K562 (cell line): ENCODE data around the gene MRPS10. TPM values are rescaled to one million over a fixed set of nuclear protein-coding genes. Genes with fewer than 3 reads are reported as not detected.

Experiments used
- ATAC-seq: fragments of 200-7000 bp; cut with Tn5 transposase; 3 replicates; pipeline ENCODE4 v1.9.1; 2020; ENCODE audit warnings: moderate library complexity
- BruUV-seq: library from RNA; stranded (reverse); fragments of 400-500 nt; replicated peaks from 2 replicates; lab custom pipeline; 2021; lab: Mats Ljungman, UMichigan
- CTCF ChIA-PET: fragments of 300-600 bp; formaldehyde crosslinking; extraction: SDS; loops from one replicate; lab custom pipeline; 2021; ENCODE audit warnings: low intra/inter-chr PET ratio; lab: Yijun Ruan, JAX
- POLR2A ChIA-PET: fragments of 300-600, 350-650 bp; sonication (Branson Sonifier 250); formaldehyde crosslinking; extraction: SDS; loops from one replicate; lab custom pipeline; 2021; ENCODE audit warnings: antibody characterized with exemption, inconsistent platforms; lab: Yijun Ruan, JAX
- DNase-seq, 4 experiments: peaks; one replicate each; pipeline versions ENCODE4 v3.0.0 to v3.0.0-alpha.2; 2011 to 2018; ENCODE audit warnings: low spot score in 3 of 4, mixed read lengths in 3 of 4; ENCODE audit errors: extremely low read depth in 1 of 4
- FAIRE-seq: peaks from 2 replicates; lab custom pipeline; 2011; peaks lifted over from hg19 to GRCh38; lab: Jason Lieb, UNC
- H2AFZ ChIP-seq: 2 replicates; pipeline ENCODE4 v1.6.0; 2011; ENCODE audit warnings: low read depth, low read length, control low read depth, inconsistent platforms
- H3K27ac ChIP-seq: fragments of 200-600 bp; 3 replicates; pipeline ENCODE4 v1.8.0; 2011; ENCODE audit warnings: low read depth, mild to moderate bottlenecking, control low read depth, inconsistent platforms, low read length, moderate library complexity, mixed read lengths; ENCODE audit errors: extremely low read depth
- H3K27me3 ChIP-seq, 2 experiments: fragments of 300-600 bp in 1 of 2; 2 replicates in 1 of 2; 3 replicates in 1 of 2; pipeline versions ENCODE4 v1.6.0 to v1.8.0; 2011; ENCODE audit warnings: inconsistent platforms in 2 of 2, low read length in 2 of 2, mild to moderate bottlenecking in 1 of 2, mixed read lengths in 1 of 2, moderate library complexity in 1 of 2; ENCODE audit not compliant: control insufficient read depth in 2 of 2, insufficient read depth in 2 of 2
- H3K36me3 ChIP-seq: fragments of 300-600 bp; 3 replicates; pipeline ENCODE4 v1.8.0; 2011; ENCODE audit warnings: mild to moderate bottlenecking, low read length, inconsistent platforms; ENCODE audit not compliant: control insufficient read depth, insufficient read depth
- H3K4me1 ChIP-seq, 2 experiments: fragments of 200-600 bp in 1 of 2; replicated peaks in 1 of 2; 2 replicates in 1 of 2; 3 replicates in 1 of 2; pipeline versions ENCODE4 v1.5.1 to v1.8.0; 2011; ENCODE audit warnings: inconsistent platforms in 2 of 2, low read length in 2 of 2, mild to moderate bottlenecking in 1 of 2, mixed read lengths in 1 of 2, moderate library complexity in 1 of 2; ENCODE audit not compliant: control insufficient read depth in 2 of 2, insufficient read depth in 2 of 2
- H3K4me2 ChIP-seq: 2 replicates; pipeline ENCODE4 v1.6.1; 2011; ENCODE audit warnings: low read length, control low read depth, inconsistent platforms, mixed read lengths; ENCODE audit not compliant: insufficient read depth
- H3K4me3 ChIP-seq: fragments of 200-600 bp; sonication (generic), shearing (Covaris generic); 2 replicates; pipeline ENCODE4 v1.5.1; 2016; ENCODE audit warnings: control low read depth, inconsistent platforms
- H3K79me2 ChIP-seq: fragments of 200-600 bp; 3 replicates; pipeline ENCODE4 v1.8.0; 2011; ENCODE audit warnings: low read length, inconsistent platforms; ENCODE audit not compliant: control insufficient read depth, insufficient read depth
- H3K9ac ChIP-seq, 2 experiments: 2 replicates each; pipeline versions ENCODE4 v1.6.0 to v1.6.1; 2011; ENCODE audit warnings: low read depth in 2 of 2, low read length in 2 of 2, control low read depth in 1 of 2, inconsistent platforms in 1 of 2, mild to moderate bottlenecking in 1 of 2, mixed read lengths in 1 of 2; ENCODE audit not compliant: insufficient read depth in 1 of 2
- H3K9me1 ChIP-seq: one replicate; pipeline ENCODE4 v1.6.0; 2011; ENCODE audit warnings: inconsistent platforms, mild to moderate bottlenecking, low read length, moderate library complexity; ENCODE audit not compliant: control insufficient read depth, insufficient read depth
- H3K9me3 ChIP-seq: replicated peaks from 2 replicates; pipeline ENCODE4 v1.5.1; 2011; ENCODE audit warnings: low read depth, low read length, inconsistent platforms; ENCODE audit not compliant: control insufficient read depth, insufficient read depth
- H4K20me1 ChIP-seq: replicated peaks from 2 replicates; pipeline ENCODE4 v1.6.1; 2011; ENCODE audit warnings: low read length, inconsistent platforms, mixed read lengths; ENCODE audit not compliant: control insufficient read depth, insufficient read depth
- BDP1 ChIP-seq: IDR thresholded peaks from 3 replicates; pipeline ENCODE4 v1.6.1; 2011; ENCODE audit not compliant: insufficient read length, insufficient read depth
- POLR2AphosphoS2 ChIP-seq: IDR thresholded peaks from 2 replicates; pipeline ENCODE4 v1.6.1; 2012; ENCODE audit warnings: low read length, improper control_type of control experiment
- TFE3 ChIP-seq: fragments of 450-650 bp; formaldehyde crosslinking; IDR thresholded peaks from 2 replicates; pipeline ENCODE4 v1.4.0; 2020; ENCODE audit warnings: mild to moderate bottlenecking, mixed read lengths
- ZNF212 ChIP-seq: fragments of 450-650 bp; formaldehyde crosslinking; IDR thresholded peaks from 2 replicates; pipeline ENCODE4 v1.4.0; 2020; ENCODE audit warnings: mild to moderate bottlenecking
- ZNF589 ChIP-seq: fragments of 200-800 bp; sonication (Bioruptor generic); IDR thresholded peaks from 2 replicates; pipeline ENCODE4 v1.6.1; 2016; ENCODE audit warnings: low read depth, missing genetic modification characterization, missing compliant biosample characterization
- WGBS: fragments of 100-300 bp; shearing (Covaris generic); methylation state at CpG from one replicate; pipeline ENCODE4 v1.1.6; 2016; ENCODE audit warnings: low coverage, mixed read lengths; ENCODE audit not compliant: insufficient coverage; ENCODE audit errors: missing lambda C conversion rate; 5-methylcytosine and 5-hydroxymethylcytosine counted together
- in situ Hi-C: fragments of 300-500 bp; cut with MboI; formaldehyde crosslinking; loops from 4 replicates; pipeline ENCODE4 v1.15.0; 2018; ENCODE audit warnings: inconsistent platforms, mixed read lengths
- intact Hi-C: fragments of 100-400 bp; cut with micrococcal nuclease; formaldehyde crosslinking; loops from 2 replicates; pipeline ENCODE4 v1.14.2; 2022
- polyA plus RNA-seq, 8 experiments: library from polyadenylated mRNA; depleted of rRNA in 4 of 8; stranded (reverse) in 5 of 8; unstranded in 3 of 8; fragments of >200 nt; fragmentation: Nextera tagmentation in 2 of 8; fragmentation: Illumina TruSeq in 1 of 8; extraction: Ambion mirVana in 2 of 8; extraction: Trizol in 1 of 8; gene quantifications; 2 replicates each; pipeline versions ENCODE4 v1.2.1 to v1.2.3, GENCODE V29; 2011 to 2014; ENCODE audit warnings: inconsistent platforms in 1 of 8, missing spikeins in 1 of 8
- total RNA-seq, 7 experiments: library from RNA; depleted of rRNA in 6 of 7; stranded (reverse); fragments of >200 nt in 6 of 7; fragmentation: Illumina TruSeq in 2 of 7; extraction: Trizol in 2 of 7; gene quantifications; 2 replicates each; pipeline versions ENCODE4 v1.2.1 to v1.2.3, GENCODE V29; 2011 to 2021; ENCODE audit warnings: low replicate concordance in 1 of 7
- TF ChIP-seq, protein P1 (sequence below): fragments of 450-650 bp; IDR thresholded peaks from 2 replicates; pipeline ENCODE4 v1.6.1; 2016
- TF ChIP-seq, protein P2 (sequence below): sonication (generic); formaldehyde crosslinking; IDR thresholded peaks from 2 replicates; pipeline ENCODE4 v1.8.1; 2023; ENCODE audit warnings: mild to moderate bottlenecking, missing genetic modification reagents

MRPS10 gene
- total and polyA plus RNA-seq, 9 of the 15 experiments (the other 6 are each of a cell fraction or from before 2014, with no cell fraction given) = 48.6 to 166 (median 93.7) TPM

- H2AFZ ChIP-seq = no peak overlapping the region
- TF ChIP-seq POLR2AphosphoS2 (no peak), BDP1 (no peak), ZNF589 (CRISPR knock-in tag) (no peak), ZNF212 (no peak), TFE3 (CRISPR knock-in tag) (no peak)
- TF ChIP-seq, protein P1, sequence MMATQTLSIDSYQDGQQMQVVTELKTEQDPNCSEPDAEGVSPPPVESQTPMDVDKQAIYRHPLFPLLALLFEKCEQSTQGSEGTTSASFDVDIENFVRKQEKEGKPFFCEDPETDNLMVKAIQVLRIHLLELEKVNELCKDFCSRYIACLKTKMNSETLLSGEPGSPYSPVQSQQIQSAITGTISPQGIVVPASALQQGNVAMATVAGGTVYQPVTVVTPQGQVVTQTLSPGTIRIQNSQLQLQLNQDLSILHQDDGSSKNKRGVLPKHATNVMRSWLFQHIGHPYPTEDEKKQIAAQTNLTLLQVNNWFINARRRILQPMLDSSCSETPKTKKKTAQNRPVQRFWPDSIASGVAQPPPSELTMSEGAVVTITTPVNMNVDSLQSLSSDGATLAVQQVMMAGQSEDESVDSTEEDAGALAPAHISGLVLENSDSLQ = peak; percentile 66
- TF ChIP-seq, protein P2, sequence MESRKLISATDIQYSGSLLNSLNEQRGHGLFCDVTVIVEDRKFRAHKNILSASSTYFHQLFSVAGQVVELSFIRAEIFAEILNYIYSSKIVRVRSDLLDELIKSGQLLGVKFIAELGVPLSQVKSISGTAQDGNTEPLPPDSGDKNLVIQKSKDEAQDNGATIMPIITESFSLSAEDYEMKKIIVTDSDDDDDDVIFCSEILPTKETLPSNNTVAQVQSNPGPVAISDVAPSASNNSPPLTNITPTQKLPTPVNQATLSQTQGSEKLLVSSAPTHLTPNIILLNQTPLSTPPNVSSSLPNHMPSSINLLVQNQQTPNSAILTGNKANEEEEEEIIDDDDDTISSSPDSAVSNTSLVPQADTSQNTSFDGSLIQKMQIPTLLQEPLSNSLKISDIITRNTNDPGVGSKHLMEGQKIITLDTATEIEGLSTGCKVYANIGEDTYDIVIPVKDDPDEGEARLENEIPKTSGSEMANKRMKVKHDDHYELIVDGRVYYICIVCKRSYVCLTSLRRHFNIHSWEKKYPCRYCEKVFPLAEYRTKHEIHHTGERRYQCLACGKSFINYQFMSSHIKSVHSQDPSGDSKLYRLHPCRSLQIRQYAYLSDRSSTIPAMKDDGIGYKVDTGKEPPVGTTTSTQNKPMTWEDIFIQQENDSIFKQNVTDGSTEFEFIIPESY (CRISPR knock-in tag) = peak; percentile 71; the same call in 1 of the 2 replicates
- TF ChIP-seq, all 486 proteins: peak for 2
- H3K27ac ChIP-seq = no peak overlapping the region
- no peaks in the 10 kb centered on the region for H3K27me3 ChIP-seq
- POLR2A ChIA-PET = interaction anchor here (0.6 to 1.2 kb wide), 4 partner anchors 16 to 307 kb away, joined by 3 to 4 read pairs (median 3); partner anchors contain the start of gene GUCA1B
- CTCF ChIA-PET = no interaction called here
- H3K4me2 ChIP-seq = no peak overlapping the region
- DNase-seq (peak in 2 of 4 experiments; percentile 43 to 56), ATAC-seq (no peak), FAIRE-seq (no peak)
- in situ Hi-C loops = no loop called here
- no peak overlapping the region for H3K4me3 ChIP-seq
- intact Hi-C loops = no loop called here
- H4K20me1 ChIP-seq = no peaks in the 10 kb centered on the region
- no peaks in the 10 kb centered on the region for H3K79me2 ChIP-seq
- H3K36me3 ChIP-seq = no peaks in the 10 kb centered on the region
- no TSS peak for BruUV-seq
- 54% methylated on average over 20 of the region's 27 CpGs for WGBS
- no peaks in the 10 kb centered on the region for H3K9me3 ChIP-seq
- no peak overlapping the region for H3K9ac ChIP-seq
- H3K9me1 ChIP-seq = no peaks in the 10 kb centered on the region
- peaks cover 4 to 28% of the 10 kb centered on the region in 2 experiments; a peak in 4 of 5 replicates for H3K4me1 ChIP-seq
Measured at GRCh38 chr6:42177514-42178364, 39.9 kb downstream of the MRPS10 start.
